ENCODE measurements around the gene SPSB1. TPM values are rescaled to one million over a fixed set of nuclear protein-coding genes. Genes with fewer than 3 reads are reported as not detected.

SPSB1 gene
- total RNA-seq, 1 experiment from 2014 or later, result 2.9 TPM

GRCh38 chr1:9309991-9310390 is 17.3 kb downstream of the SPSB1 start:
- DNase-seq, result no peak
- TF ChIP-seq, protein P1, sequence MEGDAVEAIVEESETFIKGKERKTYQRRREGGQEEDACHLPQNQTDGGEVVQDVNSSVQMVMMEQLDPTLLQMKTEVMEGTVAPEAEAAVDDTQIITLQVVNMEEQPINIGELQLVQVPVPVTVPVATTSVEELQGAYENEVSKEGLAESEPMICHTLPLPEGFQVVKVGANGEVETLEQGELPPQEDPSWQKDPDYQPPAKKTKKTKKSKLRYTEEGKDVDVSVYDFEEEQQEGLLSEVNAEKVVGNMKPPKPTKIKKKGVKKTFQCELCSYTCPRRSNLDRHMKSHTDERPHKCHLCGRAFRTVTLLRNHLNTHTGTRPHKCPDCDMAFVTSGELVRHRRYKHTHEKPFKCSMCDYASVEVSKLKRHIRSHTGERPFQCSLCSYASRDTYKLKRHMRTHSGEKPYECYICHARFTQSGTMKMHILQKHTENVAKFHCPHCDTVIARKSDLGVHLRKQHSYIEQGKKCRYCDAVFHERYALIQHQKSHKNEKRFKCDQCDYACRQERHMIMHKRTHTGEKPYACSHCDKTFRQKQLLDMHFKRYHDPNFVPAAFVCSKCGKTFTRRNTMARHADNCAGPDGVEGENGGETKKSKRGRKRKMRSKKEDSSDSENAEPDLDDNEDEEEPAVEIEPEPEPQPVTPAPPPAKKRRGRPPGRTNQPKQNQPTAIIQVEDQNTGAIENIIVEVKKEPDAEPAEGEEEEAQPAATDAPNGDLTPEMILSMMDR (conservative IDR thresholded peaks at IDR 0.05), result no peak
- H2BK12ac ChIP-seq (ENCODE audit: insufficient read length, low read depth, low read length), result no peak overlapping the region

More at GRCh38 chr1:9309991-9310390, 17.3 kb downstream of the SPSB1 start:
- no peaks in the 10 kb centered on the region for H3K9me3 Mint-ChIP-seq
- no peaks in the 10 kb centered on the region for H4K20me1 ChIP-seq (ENCODE audit: control insufficient read depth, insufficient read depth, insufficient read length)
- H3K9me3 ChIP-seq (ENCODE audit: control insufficient read depth, low read depth, low read length), result no peaks in the 10 kb centered on the region
- H3K4me2 ChIP-seq (ENCODE audit: insufficient read depth, insufficient read length, low read length), result no peak overlapping the region
- H3K23me2 ChIP-seq (ENCODE audit: insufficient read length, low read depth, low read length, poor library complexity, severe bottlenecking), result no peaks in the 10 kb centered on the region
- H3K27me3 Mint-ChIP-seq (ENCODE audit: low read depth), result peaks cover 5% of the 10 kb centered on the region
- no peak overlapping the region for H3K27ac ChIP-seq (ENCODE audit: insufficient read length, low read depth, low read length)
- no peaks in the 10 kb centered on the region; a peak in 1 of 7 replicates for H3K36me3 Mint-ChIP-seq (ENCODE audit: insufficient read depth in 1 of 3, low read depth in 3 of 3)
- H2BK120ac ChIP-seq (ENCODE audit: low read depth, low read length, poor library complexity, severe bottlenecking), result no peak overlapping the region
- no peak overlapping the region for H3K14ac ChIP-seq (ENCODE audit: insufficient read depth, low read length)
- no peak overlapping the region for H2AFZ ChIP-seq (ENCODE audit: low read length)
- peaks cover 3 to 16% of the 10 kb centered on the region in 2 experiments; a peak in 2 of 4 replicates for H3K4me1 Mint-ChIP-seq
- H3K79me1 ChIP-seq (ENCODE audit: insufficient read depth, low read depth, low read length, poor library complexity, severe bottlenecking), result no peaks in the 10 kb centered on the region
- H3K4me1 ChIP-seq (ENCODE audit: insufficient read depth, low read length), result no peaks in the 10 kb centered on the region
- H3K27ac Mint-ChIP-seq, result no peak overlapping the region; a peak in 1 of 7 replicates
- H3T11ph ChIP-seq (ENCODE audit: low read length), result no peak overlapping the region
- no peak overlapping the region for H2BK20ac ChIP-seq (ENCODE audit: low read depth, low read length, poor library complexity, severe bottlenecking)
- WGBS (ENCODE audit: extremely low coverage, insufficient read length, low lambda C conversion rate), result no CpG with 5 or more reads among the region's 7 CpGs
- no peak overlapping the region for H3K56ac ChIP-seq (ENCODE audit: insufficient read length, low read depth, low read length)
- no peak overlapping the region for H2BK15ac ChIP-seq (ENCODE audit: low read depth, low read length)
- H3K79me2 ChIP-seq (ENCODE audit: insufficient read depth, low read length), result no peaks in the 10 kb centered on the region
- no peak overlapping the region for H3K23ac ChIP-seq (ENCODE audit: insufficient read length, low read depth, low read length)
- no peak overlapping the region for H3K4ac ChIP-seq (ENCODE audit: low read depth, low read length)
- H2AK5ac ChIP-seq (ENCODE audit: insufficient read length, low read length), result no peak overlapping the region
- no peak overlapping the region for H3K4me3 Mint-ChIP-seq
- no peak overlapping the region for H4K91ac ChIP-seq (ENCODE audit: insufficient read length, low read depth, low read length)
- H4K8ac ChIP-seq (replicated peaks; ENCODE audit: insufficient read length, low read depth, low read length), result no peak overlapping the region
- H2BK5ac ChIP-seq (ENCODE audit: insufficient read length, low read length), result no peak overlapping the region
- H3K9ac ChIP-seq (ENCODE audit: extremely low read depth, insufficient read length, low read length), result no peak overlapping the region
- no peak overlapping the region for H3K18ac ChIP-seq (ENCODE audit: insufficient read length, low read depth, low read length)
- no peaks in the 10 kb centered on the region for H3K27me3 ChIP-seq (ENCODE audit: insufficient read depth, low read length)
- H4K5ac ChIP-seq (ENCODE audit: insufficient read length, low read depth, low read length), result no peak overlapping the region

Measured in H9 (cell line).